Measurements from ENCODE around the gene OR6J1. TPM values are rescaled to one million over a fixed set of nuclear protein-coding genes. Genes with fewer than 3 reads are reported as not detected.
A peak's percentile ranks its signal among the peaks of the same experiment; 100 is the strongest.
"Not testable (repeated sequence)": the region's sequence is repeated elsewhere in the genome, so short reads cannot be mapped to it uniquely, and the experiment has no call there.

The OR6J1 gene
- total RNA-seq, 2 donors from 2014 or later = not detected

DNA sequence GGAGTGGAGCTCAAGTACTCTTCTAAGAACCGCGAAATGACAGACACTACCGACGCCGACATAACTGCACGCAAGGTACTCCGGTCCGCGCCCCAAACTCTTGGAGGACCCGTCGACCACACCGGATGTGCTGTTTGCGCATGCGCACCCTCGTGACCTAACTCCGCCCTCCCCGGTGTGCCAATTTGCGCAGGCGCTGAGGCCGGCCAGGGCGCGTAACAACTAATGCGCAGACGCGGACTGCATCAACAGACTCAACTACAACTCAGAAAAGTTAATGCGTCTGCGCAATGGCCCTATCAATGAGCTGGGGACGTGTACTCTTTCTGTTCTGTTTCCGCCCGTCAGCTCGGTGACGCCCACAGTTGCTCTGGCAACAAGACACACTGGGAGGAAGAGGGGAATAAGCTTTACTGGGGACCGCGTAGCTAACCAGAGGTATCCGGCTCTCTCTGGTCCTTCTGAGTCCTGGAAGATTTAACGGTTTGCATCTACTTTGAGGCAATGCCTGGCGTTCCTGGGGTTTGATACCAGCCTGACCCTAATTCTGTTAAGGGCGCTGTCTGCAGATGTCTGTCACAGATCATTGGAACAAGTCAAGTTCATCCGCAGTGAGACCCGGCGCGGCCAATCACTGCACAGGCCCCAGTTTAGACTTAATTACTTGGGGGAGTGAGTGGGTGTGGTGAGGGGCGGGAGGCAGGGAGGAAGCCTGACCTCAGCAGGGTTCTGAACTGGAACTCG, 54.9 kb downstream of the OR6J1 start, which contains the start of gene DAD1:
DAD1 (minus strand) TSS at position 129 of the 744 bp plus-strand sequence; CDS start at position 62, 67 bp downstream.
- peak; percentile 100 for DNase-seq (ENCODE audit: low spot score)
- intact Hi-C loops (cut with DNase I) = no loop called here

DNA sequence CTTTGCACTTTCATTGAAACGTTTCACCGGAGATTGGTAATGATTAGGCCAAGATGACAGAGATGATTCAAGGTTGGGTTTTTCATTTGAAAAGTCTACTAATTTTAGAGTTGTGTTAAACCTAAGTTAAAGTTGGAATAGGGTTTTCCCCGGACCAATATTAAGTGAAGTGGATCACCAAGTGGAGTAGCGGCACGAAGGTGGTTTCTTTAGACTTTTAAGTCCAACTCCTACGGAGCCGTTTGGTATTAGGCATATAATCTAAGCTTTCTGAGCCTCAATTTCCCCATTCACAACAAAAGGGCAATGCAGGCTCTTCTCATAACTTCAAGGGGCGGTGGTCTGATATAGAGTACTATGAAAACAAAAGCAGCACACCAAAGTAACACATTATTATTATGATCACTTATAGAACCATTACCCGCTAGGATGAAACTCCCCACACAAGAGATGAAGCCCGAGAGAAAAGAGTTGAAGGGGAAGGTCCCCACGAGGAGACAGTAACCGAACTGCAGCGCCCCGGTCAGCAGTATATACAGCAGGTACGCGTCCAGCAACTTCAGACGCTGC, 55.5 kb downstream of the OR6J1 start:
- DNase-seq (ENCODE audit: low spot score) = no peak

DNA sequence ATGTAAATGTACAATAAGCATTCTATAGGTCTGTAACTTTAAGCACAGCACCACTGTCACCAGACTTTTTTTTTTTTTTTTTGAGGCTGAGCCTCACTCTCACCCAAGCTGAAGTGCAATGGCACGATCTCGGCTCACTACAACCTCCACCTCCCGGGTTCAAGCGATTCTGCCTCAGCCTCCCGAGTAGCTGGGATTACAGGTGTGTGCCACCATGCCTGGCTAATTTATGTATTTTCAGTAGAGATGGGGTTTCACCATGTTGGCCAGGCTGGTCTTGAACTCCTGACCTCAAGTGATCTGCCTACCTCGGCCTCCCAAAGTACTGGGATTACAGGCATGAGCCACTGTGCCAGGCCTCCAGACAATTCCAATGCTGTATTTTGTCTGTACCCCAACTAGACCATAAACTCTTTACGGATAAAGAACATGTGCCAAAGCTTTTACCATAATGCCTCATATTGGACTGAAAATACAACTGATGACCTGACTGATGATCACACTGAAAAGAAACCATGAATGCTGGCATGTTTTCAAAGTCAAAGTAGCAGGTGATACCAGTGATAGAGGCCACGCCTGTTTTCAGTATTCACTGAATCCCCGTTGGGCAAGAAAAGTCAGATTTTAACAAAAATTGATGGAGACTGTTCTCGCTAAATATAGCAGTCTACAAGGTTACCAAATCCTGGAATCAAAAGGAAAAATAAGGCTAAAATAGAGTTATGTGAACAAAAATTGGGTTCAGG, 56.3 kb downstream of the OR6J1 start:
- DNase-seq (ENCODE audit: low spot score); intact Hi-C loops (cut with DNase I): not testable (repeated sequence)

More for the DNA sequence above, 55.5 kb downstream of the OR6J1 start:
- intact Hi-C loops (cut with DNase I) = no loop called here

DNA sequence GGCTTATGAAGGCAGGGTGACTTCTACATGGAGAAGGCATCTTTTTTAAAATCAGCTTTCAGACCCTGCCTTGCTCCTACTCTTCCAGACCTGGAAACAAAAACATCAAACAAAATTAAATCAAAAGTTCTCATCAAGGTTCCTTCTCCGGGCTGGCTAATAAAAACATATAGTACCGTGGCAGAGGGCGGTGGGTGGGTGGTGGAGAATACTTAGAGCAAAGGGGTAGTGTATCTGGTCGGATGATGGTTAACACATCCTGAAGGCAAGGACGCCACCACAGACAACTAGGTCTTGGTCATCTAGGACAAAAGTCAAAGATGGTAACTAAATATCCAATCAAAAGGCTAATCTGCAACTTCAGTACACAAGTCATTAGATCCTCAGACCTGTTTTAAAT, 56.9 kb downstream of the OR6J1 start:
- intact Hi-C loops (cut with DNase I) = no loop called here
- DNase-seq (ENCODE audit: low spot score) = no peak

DNA sequence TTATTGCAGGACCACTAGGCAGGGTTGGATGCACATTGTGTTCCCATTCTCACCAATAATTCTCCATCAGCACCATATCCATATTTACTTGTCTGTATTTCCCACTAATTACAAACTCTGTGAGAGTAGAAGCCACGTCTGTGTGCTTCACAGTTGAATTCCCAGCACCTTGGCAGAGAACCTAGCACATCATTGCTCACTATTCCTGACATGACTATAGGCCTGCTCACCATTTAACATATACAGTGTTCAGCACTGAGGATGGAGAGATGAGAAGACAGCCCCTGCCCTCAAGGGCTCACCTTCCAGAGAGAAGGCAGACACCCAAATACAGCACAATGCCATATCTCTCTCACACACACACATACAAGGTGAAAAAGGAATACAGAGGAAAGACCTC, 60.2 kb downstream of the OR6J1 start:
- no peak for DNase-seq (ENCODE audit: low spot score)
- intact Hi-C loops (cut with DNase I) = no loop called here

Other genes starting within 250 kb of the OR6J1 start
- gene DAD1, start 55.1 kb downstream of the OR6J1 start, total RNA-seq = 100 to 1,000 TPM; 160 to 182 TPM
- gene ABHD4, start 46.1 kb downstream of the OR6J1 start, total RNA-seq = 10 to 100 TPM; 31.2 to 36.7 TPM
- gene OXA1L, start 122.3 kb upstream of the OR6J1 start, total RNA-seq = 10 to 100 TPM; 49.7 to 53.7 TPM
- gene SLC7A7, start 171.1 kb upstream of the OR6J1 start, total RNA-seq = 10 to 100 TPM; 11.4 to 17.5 TPM
- 10 to 100 TPM; 58.5 to 58.9 TPM for gene MRPL52, start 185.5 kb upstream of the OR6J1 start, total RNA-seq
- gene MMP14, start 192.2 kb upstream of the OR6J1 start, total RNA-seq = 100 to 1,000 TPM; 229 to 234 TPM
- gene LRP10, start 227.4 kb upstream of the OR6J1 start, total RNA-seq = 100 to 1,000 TPM; 129 to 139 TPM
- under 1 TPM; 0.23 to 0.43 TPM for gene REM2, start 238.9 kb upstream of the OR6J1 start, total RNA-seq